ENCODE results near the gene OSBPL6. TPM values are rescaled to one million over a fixed set of nuclear protein-coding genes. Genes with fewer than 3 reads are reported as not detected.
A peak's percentile ranks its signal among the peaks of the same experiment; 100 is the strongest.

Gene OSBPL6
- total and polyA plus RNA-seq, 9 of the 15 experiments (the other 6 are each of a cell fraction or from before 2014, with no cell fraction given), result 3.4 to 12.7 (median 9.3) TPM

DNA sequence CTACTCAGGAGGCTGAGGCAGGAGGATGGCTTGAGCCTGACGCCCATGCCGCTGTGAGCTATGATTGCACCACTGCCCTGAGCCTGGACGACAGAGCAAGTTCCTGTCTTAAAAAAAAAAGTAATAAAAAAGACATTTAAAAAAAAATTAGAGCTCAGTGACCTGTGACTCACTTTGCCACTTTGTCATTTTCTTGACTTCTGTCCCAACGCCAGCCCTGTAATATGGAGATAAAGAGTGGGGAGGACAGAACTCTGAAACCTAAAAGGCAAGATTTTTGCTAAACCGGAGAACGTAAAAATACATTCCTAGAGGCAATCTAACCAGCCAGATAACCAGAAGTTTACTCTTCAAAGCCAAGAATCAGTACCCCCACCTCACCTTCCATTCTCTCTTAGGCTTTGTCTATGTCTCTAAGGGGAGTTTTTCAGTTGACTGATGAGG, 207.7 kb downstream of the OSBPL6 start (continued):
- peak; percentile 32; the same call in 1 of the 2 replicates for TF ChIP-seq NFE2 (IDR thresholded peaks at IDR 0.05; ENCODE audit: low read depth)
- TF ChIP-seq LARP7 (IDR thresholded peaks at IDR 0.05), result no peak
- TF ChIP-seq, protein P1, sequence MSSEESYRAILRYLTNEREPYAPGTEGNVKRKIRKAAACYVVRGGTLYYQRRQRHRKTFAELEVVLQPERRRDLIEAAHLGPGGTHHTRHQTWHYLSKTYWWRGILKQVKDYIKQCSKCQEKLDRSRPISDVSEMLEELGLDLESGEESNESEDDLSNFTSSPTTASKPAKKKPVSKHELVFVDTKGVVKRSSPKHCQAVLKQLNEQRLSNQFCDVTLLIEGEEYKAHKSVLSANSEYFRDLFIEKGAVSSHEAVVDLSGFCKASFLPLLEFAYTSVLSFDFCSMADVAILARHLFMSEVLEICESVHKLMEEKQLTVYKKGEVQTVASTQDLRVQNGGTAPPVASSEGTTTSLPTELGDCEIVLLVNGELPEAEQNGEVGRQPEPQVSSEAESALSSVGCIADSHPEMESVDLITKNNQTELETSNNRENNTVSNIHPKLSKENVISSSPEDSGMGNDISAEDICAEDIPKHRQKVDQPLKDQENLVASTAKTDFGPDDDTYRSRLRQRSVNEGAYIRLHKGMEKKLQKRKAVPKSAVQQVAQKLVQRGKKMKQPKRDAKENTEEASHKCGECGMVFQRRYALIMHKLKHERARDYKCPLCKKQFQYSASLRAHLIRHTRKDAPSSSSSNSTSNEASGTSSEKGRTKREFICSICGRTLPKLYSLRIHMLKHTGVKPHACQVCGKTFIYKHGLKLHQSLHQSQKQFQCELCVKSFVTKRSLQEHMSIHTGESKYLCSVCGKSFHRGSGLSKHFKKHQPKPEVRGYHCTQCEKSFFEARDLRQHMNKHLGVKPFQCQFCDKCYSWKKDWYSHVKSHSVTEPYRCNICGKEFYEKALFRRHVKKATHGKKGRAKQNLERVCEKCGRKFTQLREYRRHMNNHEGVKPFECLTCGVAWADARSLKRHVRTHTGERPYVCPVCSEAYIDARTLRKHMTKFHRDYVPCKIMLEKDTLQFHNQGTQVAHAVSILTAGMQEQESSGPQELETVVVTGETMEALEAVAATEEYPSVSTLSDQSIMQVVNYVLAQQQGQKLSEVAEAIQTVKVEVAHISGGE (CRISPR knock-in tag; IDR thresholded peaks at IDR 0.05), result no peak
- TF ChIP-seq ILK (tag; IDR thresholded peaks at IDR 0.05; ENCODE audit: borderline replicate concordance, low read depth), result no peak
- TF ChIP-seq TBP (optimal IDR thresholded peaks at IDR 0.05; ENCODE audit: low read depth, low read length), result peak; percentile 35
- TF ChIP-seq, protein P2, sequence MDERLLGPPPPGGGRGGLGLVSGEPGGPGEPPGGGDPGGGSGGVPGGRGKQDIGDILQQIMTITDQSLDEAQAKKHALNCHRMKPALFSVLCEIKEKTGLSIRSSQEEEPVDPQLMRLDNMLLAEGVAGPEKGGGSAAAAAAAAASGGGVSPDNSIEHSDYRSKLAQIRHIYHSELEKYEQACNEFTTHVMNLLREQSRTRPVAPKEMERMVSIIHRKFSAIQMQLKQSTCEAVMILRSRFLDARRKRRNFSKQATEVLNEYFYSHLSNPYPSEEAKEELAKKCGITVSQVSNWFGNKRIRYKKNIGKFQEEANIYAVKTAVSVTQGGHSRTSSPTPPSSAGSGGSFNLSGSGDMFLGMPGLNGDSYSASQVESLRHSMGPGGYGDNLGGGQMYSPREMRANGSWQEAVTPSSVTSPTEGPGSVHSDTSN (CRISPR knock-in tag; IDR thresholded peaks at IDR 0.05; ENCODE audit: low read depth), result no peak
- TF ChIP-seq, protein P2 (tag; conservative IDR thresholded peaks at IDR 0.05; ENCODE audit: low read depth), result peak; percentile 83
- TF ChIP-seq TRIM24 (IDR thresholded peaks at IDR 0.05), result peak in 1 of 2 experiments; percentile 84; a peak in 2 of 4 replicates
- TF ChIP-seq RCOR1 (IDR thresholded peaks at IDR 0.05; ENCODE audit: borderline replicate concordance in 1 of 2, low read depth in 2 of 2, low read length in 2 of 2), result peak; percentile 67 to 85; a peak in 3 of 4 replicates
- peak; percentile 94 for TF ChIP-seq SMARCE1 (IDR thresholded peaks at IDR 0.05)
- TF ChIP-seq, protein P3, sequence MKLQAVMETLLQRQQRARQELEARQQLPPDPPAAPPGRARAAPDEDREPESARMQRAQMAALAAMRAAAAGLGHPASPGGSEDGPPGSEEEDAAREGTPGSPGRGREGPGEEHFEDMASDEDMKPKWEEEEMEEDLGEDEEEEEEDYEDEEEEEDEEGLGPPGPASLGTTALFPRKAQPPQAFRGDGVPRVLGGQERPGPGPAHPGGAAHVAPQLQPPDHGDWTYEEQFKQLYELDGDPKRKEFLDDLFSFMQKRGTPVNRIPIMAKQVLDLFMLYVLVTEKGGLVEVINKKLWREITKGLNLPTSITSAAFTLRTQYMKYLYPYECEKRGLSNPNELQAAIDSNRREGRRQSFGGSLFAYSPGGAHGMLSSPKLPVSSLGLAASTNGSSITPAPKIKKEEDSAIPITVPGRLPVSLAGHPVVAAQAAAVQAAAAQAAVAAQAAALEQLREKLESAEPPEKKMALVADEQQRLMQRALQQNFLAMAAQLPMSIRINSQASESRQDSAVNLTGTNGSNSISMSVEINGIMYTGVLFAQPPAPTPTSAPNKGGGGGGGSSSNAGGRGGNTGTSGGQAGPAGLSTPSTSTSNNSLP (IDR thresholded peaks at IDR 0.05; ENCODE audit: borderline replicate concordance, low read depth, low read length), result peak; percentile 94
- TF ChIP-seq NR2C2 (CRISPR knock-in tag; IDR thresholded peaks at IDR 0.05), result no peak
- 0 out of 2 replicates have a peak, but pooled peaks have one; percentile 40 for TF ChIP-seq NR2C2 (tag; IDR thresholded peaks at IDR 0.05)
- TF ChIP-seq, protein P4, sequence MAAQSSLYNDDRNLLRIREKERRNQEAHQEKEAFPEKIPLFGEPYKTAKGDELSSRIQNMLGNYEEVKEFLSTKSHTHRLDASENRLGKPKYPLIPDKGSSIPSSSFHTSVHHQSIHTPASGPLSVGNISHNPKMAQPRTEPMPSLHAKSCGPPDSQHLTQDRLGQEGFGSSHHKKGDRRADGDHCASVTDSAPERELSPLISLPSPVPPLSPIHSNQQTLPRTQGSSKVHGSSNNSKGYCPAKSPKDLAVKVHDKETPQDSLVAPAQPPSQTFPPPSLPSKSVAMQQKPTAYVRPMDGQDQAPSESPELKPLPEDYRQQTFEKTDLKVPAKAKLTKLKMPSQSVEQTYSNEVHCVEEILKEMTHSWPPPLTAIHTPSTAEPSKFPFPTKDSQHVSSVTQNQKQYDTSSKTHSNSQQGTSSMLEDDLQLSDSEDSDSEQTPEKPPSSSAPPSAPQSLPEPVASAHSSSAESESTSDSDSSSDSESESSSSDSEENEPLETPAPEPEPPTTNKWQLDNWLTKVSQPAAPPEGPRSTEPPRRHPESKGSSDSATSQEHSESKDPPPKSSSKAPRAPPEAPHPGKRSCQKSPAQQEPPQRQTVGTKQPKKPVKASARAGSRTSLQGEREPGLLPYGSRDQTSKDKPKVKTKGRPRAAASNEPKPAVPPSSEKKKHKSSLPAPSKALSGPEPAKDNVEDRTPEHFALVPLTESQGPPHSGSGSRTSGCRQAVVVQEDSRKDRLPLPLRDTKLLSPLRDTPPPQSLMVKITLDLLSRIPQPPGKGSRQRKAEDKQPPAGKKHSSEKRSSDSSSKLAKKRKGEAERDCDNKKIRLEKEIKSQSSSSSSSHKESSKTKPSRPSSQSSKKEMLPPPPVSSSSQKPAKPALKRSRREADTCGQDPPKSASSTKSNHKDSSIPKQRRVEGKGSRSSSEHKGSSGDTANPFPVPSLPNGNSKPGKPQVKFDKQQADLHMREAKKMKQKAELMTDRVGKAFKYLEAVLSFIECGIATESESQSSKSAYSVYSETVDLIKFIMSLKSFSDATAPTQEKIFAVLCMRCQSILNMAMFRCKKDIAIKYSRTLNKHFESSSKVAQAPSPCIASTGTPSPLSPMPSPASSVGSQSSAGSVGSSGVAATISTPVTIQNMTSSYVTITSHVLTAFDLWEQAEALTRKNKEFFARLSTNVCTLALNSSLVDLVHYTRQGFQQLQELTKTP (IDR thresholded peaks at IDR 0.05; ENCODE audit: low read depth in 1 of 2, partially characterized antibody in 2 of 2), result peak in 1 of 2 experiments; percentile 34
- peak; percentile 76; the same call in 1 of the 2 replicates for TF ChIP-seq ZNF584 (CRISPR knock-in tag; IDR thresholded peaks at IDR 0.05; ENCODE audit: low read depth)
- TF ChIP-seq HDAC2 (IDR thresholded peaks at IDR 0.05), result peak; percentile 79
